OCI-LY3 (cell line): ENCODE data around the gene RASL12.

Experiments used
- H2AFZ ChIP-seq: fragments of 200-600, 300-600 bp; shearing (Covaris generic); 2 replicates; pipeline ENCODE4 v1.6.0; 2014; ENCODE audit warnings: antibody characterized with exemption, low read depth, low read length
- H3K27ac ChIP-seq: fragments of 200-600, 300-600 bp; sonication (generic); 2 replicates; pipeline ENCODE4 v1.5.1; 2014; ENCODE audit warnings: mild to moderate bottlenecking, low read length, moderate library complexity, mixed read lengths
- H3K27me3 ChIP-seq: fragments of 200-600, 300-600 bp; sonication (generic); 2 replicates; pipeline ENCODE4 v1.6.1; 2014; ENCODE audit warnings: low read depth, low read length, mixed read lengths
- H3K36me3 ChIP-seq: fragments of 200-600, 300-600 bp; sonication (generic); replicated peaks from 2 replicates; pipeline ENCODE3; 2014; ENCODE audit warnings: low read depth, low read length, mixed read lengths
- H3K4me1 ChIP-seq: fragments of 300-600, 200-600 bp; sonication (generic); 2 replicates; pipeline ENCODE4 v1.6.1; 2014; ENCODE audit warnings: low read length, mixed read lengths
- H3K4me2 ChIP-seq: fragments of 200-600, 300-600 bp; sonication (generic); 2 replicates; pipeline ENCODE4 v1.6.1; 2014; ENCODE audit warnings: low read length, mixed read lengths
- H3K4me3 ChIP-seq: fragments of 300-600, 200-600 bp; sonication (generic); 2 replicates; pipeline ENCODE4 v1.5.1; 2014; ENCODE audit warnings: antibody characterized with exemption, mild to moderate bottlenecking, low read length, moderate library complexity
- H3K79me2 ChIP-seq: fragments of 300-600, 200-600 bp; shearing (Covaris generic); 2 replicates; pipeline ENCODE4 v1.6.1; 2014; ENCODE audit warnings: mild to moderate bottlenecking, low read length, mixed read lengths
- H3K9ac ChIP-seq: fragments of 300-600, 200-600 bp; shearing (Covaris generic); 2 replicates; pipeline ENCODE4 v1.6.0; 2014; ENCODE audit warnings: mild to moderate bottlenecking, low read length, moderate library complexity
- H3K9me3 ChIP-seq: fragments of 200-600, 300-600 bp; shearing (Covaris generic); 2 replicates; pipeline ENCODE4 v1.6.1; 2014; ENCODE audit warnings: low read length, mixed read lengths; ENCODE audit not compliant: insufficient read depth
- H4K20me1 ChIP-seq: fragments of 200-600, 300-600 bp; sonication (generic); 2 replicates; pipeline ENCODE4 v1.6.1; 2016; ENCODE audit warnings: low read length, mixed read lengths; ENCODE audit not compliant: insufficient read depth
- EZH2phosphoT487 ChIP-seq: fragments of 200-600 bp; shearing (Covaris generic); IDR thresholded peaks from 2 replicates; pipeline ENCODE4 v1.6.1; 2018; ENCODE audit warnings: antibody characterized with exemption, mixed run types, low read depth
- TF ChIP-seq, protein P1 (sequence below): fragments of 200-600, 300-600 bp; sonication (generic); IDR thresholded peaks from 2 replicates; pipeline ENCODE4 v1.5.1; 2014; ENCODE audit warnings: antibody characterized with exemption, low read length, low read depth

Gene RASL12

DNA sequence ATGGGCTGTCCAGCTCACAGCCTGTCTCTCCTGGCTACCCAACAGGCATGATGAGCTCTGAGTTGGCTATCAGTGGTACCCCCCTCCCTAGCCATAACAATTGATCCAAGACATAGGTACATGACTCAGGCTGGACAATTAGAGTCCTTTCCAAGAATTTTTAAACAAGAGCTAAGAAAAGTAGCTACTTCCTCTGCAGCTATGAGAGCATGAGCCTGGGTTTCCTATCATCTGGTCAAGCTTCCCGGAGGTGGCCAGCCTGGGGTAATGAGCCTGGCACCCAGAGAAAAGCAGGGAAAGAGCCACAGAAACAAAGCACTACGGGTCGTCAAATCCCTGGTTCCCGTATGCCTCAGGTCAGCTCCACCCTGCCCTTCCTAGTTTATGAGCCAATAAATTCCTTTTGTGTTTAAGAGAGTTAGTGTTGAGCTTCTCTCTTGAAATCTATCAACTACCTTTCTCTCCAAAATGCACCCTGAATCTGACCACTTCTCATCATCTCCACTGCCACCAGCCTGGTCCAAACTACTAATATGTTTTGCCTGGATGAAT is 24.9 kb downstream of the RASL12 start:
- Histone ChIP-seq H3K36me3 (no peaks in the 10 kb centered on the region), H3K4me2 (no peak overlapping the region), H3K4me3 (no peak overlapping the region), H3K79me2 (no peaks in the 10 kb centered on the region), H3K9me3 (no peaks in the 10 kb centered on the region), H4K20me1 (no peaks in the 10 kb centered on the region; the same call in 1 of the 2 replicates), H3K9ac (no peak overlapping the region), H2AFZ (no peak overlapping the region), H3K4me1 (peaks cover 6% of the 10 kb centered on the region), H3K27me3 (no peaks in the 10 kb centered on the region), H3K27ac (no peak overlapping the region)
- TF ChIP-seq, protein P1, sequence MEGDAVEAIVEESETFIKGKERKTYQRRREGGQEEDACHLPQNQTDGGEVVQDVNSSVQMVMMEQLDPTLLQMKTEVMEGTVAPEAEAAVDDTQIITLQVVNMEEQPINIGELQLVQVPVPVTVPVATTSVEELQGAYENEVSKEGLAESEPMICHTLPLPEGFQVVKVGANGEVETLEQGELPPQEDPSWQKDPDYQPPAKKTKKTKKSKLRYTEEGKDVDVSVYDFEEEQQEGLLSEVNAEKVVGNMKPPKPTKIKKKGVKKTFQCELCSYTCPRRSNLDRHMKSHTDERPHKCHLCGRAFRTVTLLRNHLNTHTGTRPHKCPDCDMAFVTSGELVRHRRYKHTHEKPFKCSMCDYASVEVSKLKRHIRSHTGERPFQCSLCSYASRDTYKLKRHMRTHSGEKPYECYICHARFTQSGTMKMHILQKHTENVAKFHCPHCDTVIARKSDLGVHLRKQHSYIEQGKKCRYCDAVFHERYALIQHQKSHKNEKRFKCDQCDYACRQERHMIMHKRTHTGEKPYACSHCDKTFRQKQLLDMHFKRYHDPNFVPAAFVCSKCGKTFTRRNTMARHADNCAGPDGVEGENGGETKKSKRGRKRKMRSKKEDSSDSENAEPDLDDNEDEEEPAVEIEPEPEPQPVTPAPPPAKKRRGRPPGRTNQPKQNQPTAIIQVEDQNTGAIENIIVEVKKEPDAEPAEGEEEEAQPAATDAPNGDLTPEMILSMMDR = no peak
- no peak for TF ChIP-seq EZH2phosphoT487

DNA sequence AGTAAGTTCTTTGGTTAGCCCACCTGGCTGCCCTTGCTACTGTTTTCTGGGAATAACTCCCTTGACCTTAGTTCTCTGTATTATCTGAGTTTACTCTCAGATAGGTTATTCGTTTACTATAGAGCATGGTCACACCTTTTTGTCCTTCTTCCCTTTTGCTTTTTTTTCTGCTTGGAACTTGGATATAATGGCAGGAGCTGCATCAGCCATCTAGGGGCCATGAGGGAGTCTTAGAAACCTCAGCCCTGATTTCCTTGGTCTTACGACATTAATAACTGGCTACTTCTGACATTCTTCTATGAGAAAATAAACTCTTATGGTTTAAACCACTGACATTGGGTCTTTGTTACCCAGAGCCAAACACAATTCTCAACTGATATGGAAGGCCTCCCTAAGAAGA is 26.0 kb downstream of the RASL12 start:
- no peak overlapping the region for H3K4me2 ChIP-seq
- peaks cover 6% of the 10 kb centered on the region for H3K4me1 ChIP-seq
- no peaks in the 10 kb centered on the region for H3K79me2 ChIP-seq
- no peak overlapping the region for H3K9ac ChIP-seq
- H3K4me3 ChIP-seq = no peak overlapping the region
- no peak overlapping the region for H3K27ac ChIP-seq
- H4K20me1 ChIP-seq = no peaks in the 10 kb centered on the region
- TF ChIP-seq, protein P1 = no peak
- no peak for TF ChIP-seq EZH2phosphoT487
- no peaks in the 10 kb centered on the region for H3K27me3 ChIP-seq
- H3K9me3 ChIP-seq = no peaks in the 10 kb centered on the region
- H3K36me3 ChIP-seq = no peaks in the 10 kb centered on the region
- H2AFZ ChIP-seq = no peak overlapping the region

DNA sequence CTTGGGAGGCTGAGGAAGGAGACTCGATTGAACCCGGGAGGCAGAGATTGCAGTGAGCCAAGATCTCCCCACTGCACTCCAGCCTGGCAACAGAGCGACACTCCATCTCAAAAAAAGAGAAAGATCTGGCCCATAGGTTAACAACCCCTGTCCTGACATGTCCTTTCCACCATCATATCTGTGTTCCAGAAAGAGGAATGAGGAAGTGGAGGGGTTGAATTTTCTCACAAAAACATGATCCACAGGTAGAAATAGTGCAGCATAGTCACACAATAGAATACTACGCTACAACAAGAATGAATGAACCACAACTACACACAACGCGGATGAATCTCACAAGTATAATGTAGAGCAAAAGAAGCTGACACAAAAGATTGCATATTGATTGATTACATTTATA is 27.3 kb downstream of the RASL12 start:
- peaks cover 6% of the 10 kb centered on the region for H3K4me1 ChIP-seq
- H3K79me2 ChIP-seq = no peaks in the 10 kb centered on the region
- H3K27ac ChIP-seq = no peak overlapping the region
- no peaks in the 10 kb centered on the region for H3K27me3 ChIP-seq
- H2AFZ ChIP-seq = no peak overlapping the region
- no peaks in the 10 kb centered on the region for H3K36me3 ChIP-seq
- TF ChIP-seq, protein P1 = no peak
- no peak for TF ChIP-seq EZH2phosphoT487
- H3K9me3 ChIP-seq = no peaks in the 10 kb centered on the region
- no peaks in the 10 kb centered on the region for H4K20me1 ChIP-seq
- H3K9ac ChIP-seq = no peak overlapping the region
- no peak overlapping the region for H3K4me3 ChIP-seq
- no peak overlapping the region for H3K4me2 ChIP-seq

DNA sequence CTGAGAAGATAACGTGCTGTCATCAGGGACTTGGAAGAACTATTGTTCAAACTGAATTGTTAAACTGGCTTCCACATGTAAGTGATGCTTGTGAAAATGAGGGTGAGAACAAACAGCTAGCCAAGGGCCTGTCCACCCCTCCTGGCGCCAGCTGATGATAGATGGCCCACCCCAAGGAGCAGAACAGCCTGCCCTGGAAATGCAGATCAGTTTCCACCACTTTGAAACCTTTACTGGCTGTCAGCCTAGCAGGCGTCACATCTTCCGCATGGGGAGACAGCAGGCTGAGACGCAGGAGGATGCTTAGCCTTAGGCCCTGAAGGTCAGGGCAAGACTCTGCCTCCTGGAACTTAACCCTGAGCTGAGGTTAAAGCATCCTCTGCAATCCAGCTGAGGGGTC is 29.0 kb downstream of the RASL12 start:
- TF ChIP-seq, protein P1 = no peak
- no peak for TF ChIP-seq EZH2phosphoT487
- H2AFZ ChIP-seq = no peak overlapping the region
- H3K9me3 ChIP-seq = no peaks in the 10 kb centered on the region
- no peaks in the 10 kb centered on the region for H3K36me3 ChIP-seq
- H3K4me2 ChIP-seq = no peak overlapping the region
- H3K4me3 ChIP-seq = no peak overlapping the region
- no peaks in the 10 kb centered on the region for H3K27me3 ChIP-seq
- no peak overlapping the region for H3K27ac ChIP-seq
- no peaks in the 10 kb centered on the region for H3K79me2 ChIP-seq
- no peaks in the 10 kb centered on the region for H4K20me1 ChIP-seq
- H3K9ac ChIP-seq = no peak overlapping the region
- H3K4me1 ChIP-seq = peaks cover 8% of the 10 kb centered on the region
